ENCODE results near the gene ADAMTS16.

DNA sequence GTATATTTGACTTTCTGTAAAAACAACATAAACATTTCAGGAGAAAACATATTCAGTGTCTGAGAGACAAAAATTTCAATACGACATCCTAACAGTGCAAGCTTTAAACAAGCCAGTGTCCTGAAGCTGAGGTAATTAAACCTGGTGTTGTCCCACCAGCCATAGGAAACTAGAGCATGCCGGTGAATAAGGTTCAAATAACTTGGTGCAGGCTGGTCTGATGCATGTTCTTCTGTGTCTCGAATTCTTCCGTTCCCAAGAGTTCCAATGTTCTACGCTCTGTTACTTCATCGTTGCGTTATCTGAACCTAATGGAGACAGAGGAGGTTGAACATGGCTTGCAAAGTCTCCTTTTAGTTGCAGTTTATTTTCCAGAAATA lies 48.9 kb downstream of the ADAMTS16 start:
- TF ChIP-seq, protein P1, sequence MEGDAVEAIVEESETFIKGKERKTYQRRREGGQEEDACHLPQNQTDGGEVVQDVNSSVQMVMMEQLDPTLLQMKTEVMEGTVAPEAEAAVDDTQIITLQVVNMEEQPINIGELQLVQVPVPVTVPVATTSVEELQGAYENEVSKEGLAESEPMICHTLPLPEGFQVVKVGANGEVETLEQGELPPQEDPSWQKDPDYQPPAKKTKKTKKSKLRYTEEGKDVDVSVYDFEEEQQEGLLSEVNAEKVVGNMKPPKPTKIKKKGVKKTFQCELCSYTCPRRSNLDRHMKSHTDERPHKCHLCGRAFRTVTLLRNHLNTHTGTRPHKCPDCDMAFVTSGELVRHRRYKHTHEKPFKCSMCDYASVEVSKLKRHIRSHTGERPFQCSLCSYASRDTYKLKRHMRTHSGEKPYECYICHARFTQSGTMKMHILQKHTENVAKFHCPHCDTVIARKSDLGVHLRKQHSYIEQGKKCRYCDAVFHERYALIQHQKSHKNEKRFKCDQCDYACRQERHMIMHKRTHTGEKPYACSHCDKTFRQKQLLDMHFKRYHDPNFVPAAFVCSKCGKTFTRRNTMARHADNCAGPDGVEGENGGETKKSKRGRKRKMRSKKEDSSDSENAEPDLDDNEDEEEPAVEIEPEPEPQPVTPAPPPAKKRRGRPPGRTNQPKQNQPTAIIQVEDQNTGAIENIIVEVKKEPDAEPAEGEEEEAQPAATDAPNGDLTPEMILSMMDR (IDR thresholded peaks at IDR 0.05; ENCODE audit: poor library complexity) = no peak
- no peak for TF ChIP-seq EZH2 (IDR thresholded peaks at IDR 0.05; ENCODE audit: borderline replicate concordance)

All from hepatocyte (in vitro differentiated cells).